H9 (cell line): Measurements from ENCODE around the gene GRB14. TPM values are rescaled to one million over a fixed set of nuclear protein-coding genes. Genes with fewer than 3 reads are reported as not detected.

Experiments
- DNase-seq: peaks from one replicate; pipeline ENCODE4 v3.0.0-alpha.2; 2017
- H2AFZ ChIP-seq: one replicate; pipeline ENCODE4 v1.6.1; 2013; ENCODE audit warnings: mild to moderate bottlenecking, low read length, control low read depth, moderate library complexity
- H2AK5ac ChIP-seq: 2 replicates; pipeline ENCODE4 v1.6.1; 2013; ENCODE audit warnings: low read length, control low read depth, mixed read lengths; ENCODE audit not compliant: insufficient read length
- H2BK120ac ChIP-seq: one replicate; pipeline ENCODE4 v1.6.1; 2013; ENCODE audit warnings: low read depth, mild to moderate bottlenecking, low read length, control low read depth, inconsistent platforms; ENCODE audit not compliant: poor library complexity, severe bottlenecking
- H2BK12ac ChIP-seq: 2 replicates; pipeline ENCODE4 v1.6.1; 2013; ENCODE audit warnings: low read length, control low read depth, mixed read lengths, low read depth; ENCODE audit not compliant: insufficient read length
- H2BK15ac ChIP-seq: 2 replicates; pipeline ENCODE4 v1.6.1; 2013; ENCODE audit warnings: low read depth, low read length, control low read depth
- H2BK20ac ChIP-seq: one replicate; pipeline ENCODE4 v1.6.1; 2013; ENCODE audit warnings: low read depth, mild to moderate bottlenecking, low read length, control low read depth, inconsistent platforms; ENCODE audit not compliant: poor library complexity, severe bottlenecking
- H2BK5ac ChIP-seq: 2 replicates; pipeline ENCODE4 v1.6.1; 2013; ENCODE audit warnings: low read length, control low read depth, mixed read lengths; ENCODE audit not compliant: insufficient read length
- H3K14ac ChIP-seq: 2 replicates; pipeline ENCODE4 v1.6.1; 2013; ENCODE audit warnings: low read length, control low read depth; ENCODE audit not compliant: insufficient read depth
- H3K18ac ChIP-seq: 2 replicates; pipeline ENCODE4 v1.6.1; 2013; ENCODE audit warnings: low read depth, mild to moderate bottlenecking, mixed read lengths, low read length, control low read depth; ENCODE audit not compliant: insufficient read length
- H3K23ac ChIP-seq: 2 replicates; pipeline ENCODE4 v1.6.1; 2013; ENCODE audit warnings: low read length, control low read depth, mixed read lengths, low read depth; ENCODE audit not compliant: insufficient read length
- H3K23me2 ChIP-seq: 2 replicates; pipeline ENCODE4 v1.6.1; 2013; ENCODE audit warnings: low read depth, mild to moderate bottlenecking, mixed read lengths, low read length, control low read depth; ENCODE audit not compliant: insufficient read length, poor library complexity, severe bottlenecking
- H3K27ac ChIP-seq: 2 replicates; pipeline ENCODE4 v1.5.1; 2013; ENCODE audit warnings: low read length, control low read depth, mixed read lengths, low read depth; ENCODE audit not compliant: insufficient read length
- H3K27me3 ChIP-seq: 2 replicates; pipeline ENCODE4 v1.6.1; 2013; ENCODE audit warnings: low read length, control low read depth, inconsistent platforms; ENCODE audit not compliant: insufficient read depth
- H3K4ac ChIP-seq: 2 replicates; pipeline ENCODE4 v1.6.1; 2013; ENCODE audit warnings: low read depth, mild to moderate bottlenecking, control low read depth, inconsistent platforms, low read length, moderate library complexity
- H3K4me1 ChIP-seq: 2 replicates; pipeline ENCODE4 v1.6.1; 2013; ENCODE audit warnings: low read length, control low read depth, inconsistent platforms; ENCODE audit not compliant: insufficient read depth
- H3K4me2 ChIP-seq: 2 replicates; pipeline ENCODE4 v1.6.1; 2013; ENCODE audit warnings: low read length, control low read depth, mixed read lengths; ENCODE audit not compliant: insufficient read length, insufficient read depth
- H3K56ac ChIP-seq: 2 replicates; pipeline ENCODE4 v1.6.1; 2013; ENCODE audit warnings: low read depth, mild to moderate bottlenecking, mixed read lengths, low read length, control low read depth; ENCODE audit not compliant: insufficient read length
- H3K79me1 ChIP-seq: 2 replicates; pipeline ENCODE4 v1.6.1; 2013; ENCODE audit warnings: low read depth, mild to moderate bottlenecking, moderate library complexity, low read length, control low read depth, inconsistent platforms; ENCODE audit not compliant: insufficient read depth, poor library complexity, severe bottlenecking
- H3K79me2 ChIP-seq: 2 replicates; pipeline ENCODE4 v1.6.1; 2013; ENCODE audit warnings: low read length, control low read depth, inconsistent platforms; ENCODE audit not compliant: insufficient read depth
- H3K9ac ChIP-seq: 2 replicates; pipeline ENCODE4 v1.6.1; 2013; ENCODE audit warnings: low read length, control low read depth, mixed read lengths; ENCODE audit not compliant: insufficient read length; ENCODE audit errors: extremely low read depth
- H3K9me3 ChIP-seq: one replicate; pipeline ENCODE4 v1.6.1; 2013; ENCODE audit warnings: low read depth, low read length, inconsistent platforms; ENCODE audit not compliant: control insufficient read depth
- H3T11ph ChIP-seq: one replicate; pipeline ENCODE4 v1.6.1; 2013; ENCODE audit warnings: mild to moderate bottlenecking, low read length, control low read depth, inconsistent platforms
- H4K20me1 ChIP-seq: one replicate; pipeline ENCODE4 v1.6.1; 2013; ENCODE audit not compliant: control insufficient read depth, insufficient read length, insufficient read depth
- H4K5ac ChIP-seq: 2 replicates; pipeline ENCODE4 v1.6.1; 2013; ENCODE audit warnings: low read depth, mild to moderate bottlenecking, mixed read lengths, low read length, control low read depth; ENCODE audit not compliant: insufficient read length
- H4K8ac ChIP-seq: replicated peaks from 2 replicates; pipeline ENCODE4 v1.6.1; 2013; ENCODE audit warnings: low read length, control low read depth, mixed read lengths, low read depth; ENCODE audit not compliant: insufficient read length
- H4K91ac ChIP-seq: 2 replicates; pipeline ENCODE4 v1.6.1; 2013; ENCODE audit warnings: low read depth, mild to moderate bottlenecking, moderate library complexity, mixed read lengths, low read length, control low read depth; ENCODE audit not compliant: insufficient read length
- H3K27ac Mint-ChIP-seq, 3 experiments: 2 replicates in 2 of 3; 3 replicates in 1 of 3; pipeline ENCODE4 v1.8.0; 2020 to 2021; ENCODE audit warnings: mixed read lengths in 3 of 3, mild to moderate bottlenecking in 1 of 3, moderate library complexity in 1 of 3
- H3K27me3 Mint-ChIP-seq: 2 replicates; pipeline ENCODE4 v1.8.0; 2021; ENCODE audit warnings: low read depth, mild to moderate bottlenecking, moderate library complexity, mixed read lengths
- H3K36me3 Mint-ChIP-seq, 3 experiments: 2 replicates in 2 of 3; 3 replicates in 1 of 3; pipeline ENCODE4 v1.8.0; 2020 to 2021; ENCODE audit warnings: low read depth in 3 of 3, mixed read lengths in 3 of 3; ENCODE audit not compliant: insufficient read depth in 1 of 3
- H3K4me1 Mint-ChIP-seq, 2 experiments: 2 replicates each; pipeline ENCODE4 v1.8.0; 2020; ENCODE audit warnings: mixed read lengths in 2 of 2
- H3K4me3 Mint-ChIP-seq, 2 experiments: 2 replicates in 1 of 2; 3 replicates in 1 of 2; pipeline ENCODE4 v1.8.0; 2020 to 2021; ENCODE audit warnings: mild to moderate bottlenecking in 2 of 2, mixed read lengths in 2 of 2, moderate library complexity in 1 of 2
- H3K9me3 Mint-ChIP-seq, 2 experiments: 2 replicates in 1 of 2; 3 replicates in 1 of 2; pipeline ENCODE4 v1.8.0; 2020; ENCODE audit warnings: mild to moderate bottlenecking in 2 of 2, mixed read lengths in 2 of 2, moderate library complexity in 1 of 2
- whole genome bisulfite sequencing: extraction: QIAGEN DNeasy Blood & Tissue Kit; methylation state at CpG from one replicate; pipeline ENCODE4 v1.1.7; 2013; ENCODE audit warnings: missing lambda C conversion rate, low lambda C conversion rate, mixed read lengths; ENCODE audit not compliant: insufficient read length; ENCODE audit errors: extremely low coverage; 5-methylcytosine and 5-hydroxymethylcytosine counted together
- total RNA-seq: library from RNA; stranded (reverse); gene quantifications from 2 replicates; pipeline ENCODE4 v1.2.1, GENCODE V29; 2021
- TF ChIP-seq, protein P1 (sequence below): fragments of 200-600 bp; sonication (generic); conservative IDR thresholded peaks from 3 replicates; pipeline ENCODE4 v1.8.0; 2021; ENCODE audit warnings: antibody characterized with exemption, mild to moderate bottlenecking

The GRB14 gene
- total RNA-seq, 1 experiment from 2014 or later = 7.6 TPM

DNA sequence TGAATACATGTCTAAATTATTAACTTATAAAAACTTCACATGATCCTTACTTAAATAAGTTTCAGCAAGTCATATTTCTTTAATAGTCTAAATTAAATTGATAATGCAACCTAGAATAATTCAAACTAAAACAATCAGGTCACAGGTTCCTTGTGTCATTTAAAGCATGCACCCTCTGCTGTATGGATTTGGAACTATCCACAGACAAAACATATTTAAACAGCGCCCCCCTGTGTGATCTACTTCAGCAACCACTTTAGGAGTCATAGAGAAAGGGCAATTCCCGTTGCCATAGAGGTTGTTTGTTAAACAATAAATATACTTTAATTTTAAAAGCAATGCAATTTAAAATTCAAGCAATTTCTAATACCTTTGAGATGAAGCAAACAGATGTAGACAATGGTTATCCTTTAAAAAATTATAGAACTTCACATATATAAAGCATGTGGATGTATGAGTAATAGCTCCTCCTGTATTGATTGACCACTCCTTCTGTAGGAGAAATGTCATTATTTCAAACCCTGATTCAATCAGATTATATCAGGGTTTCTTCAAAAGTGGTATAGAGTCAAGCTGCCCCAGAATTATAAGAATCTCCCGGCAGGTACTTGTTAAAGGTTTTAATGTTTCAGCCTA lies 21.2 kb downstream of the GRB14 start:
- H2AFZ ChIP-seq = no peak overlapping the region
- no peak overlapping the region for H3K27ac Mint-ChIP-seq

More for the DNA sequence above, 21.2 kb downstream of the GRB14 start:
- no peaks in the 10 kb centered on the region for H4K20me1 ChIP-seq
- H3T11ph ChIP-seq = no peak overlapping the region
- no peaks in the 10 kb centered on the region for H3K27me3 Mint-ChIP-seq
- no peaks in the 10 kb centered on the region; the same call in 1 of the 2 replicates for H3K4me1 ChIP-seq
- no peak overlapping the region for H3K14ac ChIP-seq
- no peak overlapping the region for H3K18ac ChIP-seq
- no peaks in the 10 kb centered on the region for H3K79me2 ChIP-seq
- H3K9me3 Mint-ChIP-seq = no peaks in the 10 kb centered on the region
- no peak overlapping the region for H3K23ac ChIP-seq
- H4K5ac ChIP-seq = no peak overlapping the region
- H3K27ac ChIP-seq = no peak overlapping the region
- H3K4me1 Mint-ChIP-seq = no peaks in the 10 kb centered on the region
- H3K23me2 ChIP-seq = no peaks in the 10 kb centered on the region
- H3K4me2 ChIP-seq = no peak overlapping the region
- no peak overlapping the region for H2AK5ac ChIP-seq
- H3K79me1 ChIP-seq = no peaks in the 10 kb centered on the region
- H3K9ac ChIP-seq = no peak overlapping the region
- no peak overlapping the region for H4K91ac ChIP-seq
- no peak overlapping the region for H2BK20ac ChIP-seq
- DNase-seq = peak; percentile 46
- no peaks in the 10 kb centered on the region for H3K36me3 Mint-ChIP-seq
- no peak overlapping the region for H3K56ac ChIP-seq
- TF ChIP-seq, protein P1, sequence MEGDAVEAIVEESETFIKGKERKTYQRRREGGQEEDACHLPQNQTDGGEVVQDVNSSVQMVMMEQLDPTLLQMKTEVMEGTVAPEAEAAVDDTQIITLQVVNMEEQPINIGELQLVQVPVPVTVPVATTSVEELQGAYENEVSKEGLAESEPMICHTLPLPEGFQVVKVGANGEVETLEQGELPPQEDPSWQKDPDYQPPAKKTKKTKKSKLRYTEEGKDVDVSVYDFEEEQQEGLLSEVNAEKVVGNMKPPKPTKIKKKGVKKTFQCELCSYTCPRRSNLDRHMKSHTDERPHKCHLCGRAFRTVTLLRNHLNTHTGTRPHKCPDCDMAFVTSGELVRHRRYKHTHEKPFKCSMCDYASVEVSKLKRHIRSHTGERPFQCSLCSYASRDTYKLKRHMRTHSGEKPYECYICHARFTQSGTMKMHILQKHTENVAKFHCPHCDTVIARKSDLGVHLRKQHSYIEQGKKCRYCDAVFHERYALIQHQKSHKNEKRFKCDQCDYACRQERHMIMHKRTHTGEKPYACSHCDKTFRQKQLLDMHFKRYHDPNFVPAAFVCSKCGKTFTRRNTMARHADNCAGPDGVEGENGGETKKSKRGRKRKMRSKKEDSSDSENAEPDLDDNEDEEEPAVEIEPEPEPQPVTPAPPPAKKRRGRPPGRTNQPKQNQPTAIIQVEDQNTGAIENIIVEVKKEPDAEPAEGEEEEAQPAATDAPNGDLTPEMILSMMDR = peak; percentile 93
- H4K8ac ChIP-seq = no peak overlapping the region
- H3K27me3 ChIP-seq = no peaks in the 10 kb centered on the region
- no peak overlapping the region for H2BK12ac ChIP-seq
- no peak overlapping the region for H2BK120ac ChIP-seq
- no peaks in the 10 kb centered on the region for H3K9me3 ChIP-seq
- H2BK15ac ChIP-seq = no peak overlapping the region
- no peak overlapping the region for H3K4ac ChIP-seq
- H3K4me3 Mint-ChIP-seq = no peak overlapping the region
- WGBS = no CpG with 5 or more reads among the region's 3 CpGs
- H2BK5ac ChIP-seq = no peak overlapping the region
